Endothelial cell of umbilical vein (primary cell): ENCODE results near the gene TMX1. TPM values are rescaled to one million over a fixed set of nuclear protein-coding genes. Genes with fewer than 3 reads are reported as not detected.

Experiments used
- BruUV-seq: library from RNA; stranded (reverse); fragments of 400-500 nt; replicated peaks from 2 replicates; lab custom pipeline; 2021; lab: Mats Ljungman, UMichigan
- CTCF ChIA-PET: fragments of 300-600, 350-600 bp; sonication (Branson Sonifier 250); formaldehyde crosslinking; loops from one replicate; lab custom pipeline; 2021; ENCODE audit warnings: antibody characterized with exemption, inconsistent platforms; lab: Charles Lee
- POLR2A ChIA-PET: fragments of 300-600, 350-600 bp; sonication (Branson Sonifier 250); formaldehyde crosslinking; loops from one replicate; lab custom pipeline; 2021; ENCODE audit warnings: antibody characterized with exemption, inconsistent platforms; lab: Charles Lee
- DNase-seq: peaks from one replicate; pipeline ENCODE4 v3.0.0-alpha.2; 2011; ENCODE audit warnings: low read depth, low spot score
- FAIRE-seq: peaks from 2 replicates; lab custom pipeline; 2011; peaks lifted over from hg19 to GRCh38; lab: Jason Lieb, UNC
- H2AFZ ChIP-seq: 2 replicates; pipeline ENCODE4 v1.6.0; 2012; ENCODE audit warnings: low read depth, low read length, control low read depth, inconsistent platforms
- H3K27ac ChIP-seq: 2 replicates; pipeline ENCODE4 v1.5.1; 2011; ENCODE audit warnings: low read depth, mild to moderate bottlenecking, control low read depth, low read length, moderate library complexity; ENCODE audit not compliant: insufficient read depth
- H3K27me3 ChIP-seq, 2 experiments: 2 replicates each; pipeline versions ENCODE4 v1.6.0 to v1.6.1; 2011; ENCODE audit warnings: low read length in 2 of 2, mixed read lengths in 1 of 2; ENCODE audit not compliant: control insufficient read depth in 2 of 2, insufficient read depth in 2 of 2
- H3K36me3 ChIP-seq, 2 experiments: 2 replicates in 1 of 2; 3 replicates in 1 of 2; pipeline ENCODE4 v1.5.1; 2011; ENCODE audit warnings: low read length in 2 of 2, mild to moderate bottlenecking in 1 of 2, moderate library complexity in 1 of 2; ENCODE audit not compliant: control insufficient read depth in 2 of 2, insufficient read depth in 2 of 2; ENCODE audit errors: extremely low read depth in 1 of 2
- H3K4me1 ChIP-seq: 3 replicates; pipeline ENCODE4 v1.5.1; 2011; ENCODE audit warnings: mild to moderate bottlenecking, low read length; ENCODE audit not compliant: control insufficient read depth, insufficient read depth; ENCODE audit errors: extremely low read depth
- H3K4me2 ChIP-seq: 2 replicates; pipeline ENCODE4 v1.6.1; 2011; ENCODE audit warnings: low read length, control low read depth, mixed read lengths; ENCODE audit not compliant: insufficient read depth
- H3K4me3 ChIP-seq, 3 experiments: fragments of 200-600 bp in 1 of 3; sonication (generic), shearing (Covaris generic) in 1 of 3; replicated peaks in 1 of 3; 2 replicates each; pipeline ENCODE4 v1.5.1; 2011 to 2016; ENCODE audit warnings: control low read depth in 3 of 3, low read length in 3 of 3, mild to moderate bottlenecking in 2 of 3, inconsistent platforms in 1 of 3, low read depth in 1 of 3, moderate library complexity in 1 of 3; ENCODE audit not compliant: insufficient read depth in 1 of 3
- H3K79me2 ChIP-seq: 2 replicates; pipeline ENCODE4 v1.6.0; 2012; ENCODE audit warnings: low read length, inconsistent platforms; ENCODE audit not compliant: control insufficient read depth, insufficient read depth
- H3K9ac ChIP-seq: replicated peaks from 2 replicates; pipeline ENCODE3; 2011; ENCODE audit warnings: low read length, control low read depth; ENCODE audit not compliant: insufficient read depth; ENCODE audit errors: extremely low read depth
- H3K9me1 ChIP-seq: replicated peaks from 3 replicates; pipeline ENCODE4 v1.6.0; 2011; ENCODE audit warnings: mild to moderate bottlenecking, low read length; ENCODE audit not compliant: control insufficient read depth, insufficient read depth; ENCODE audit errors: extremely low read depth
- H3K9me3 ChIP-seq: replicated peaks from 2 replicates; pipeline ENCODE4 v1.5.1; 2012; ENCODE audit warnings: low read length, inconsistent platforms; ENCODE audit not compliant: control insufficient read depth, insufficient read depth
- H4K20me1 ChIP-seq: replicated peaks from 2 replicates; pipeline ENCODE3; 2011; ENCODE audit warnings: mild to moderate bottlenecking, low read length; ENCODE audit not compliant: control insufficient read depth, insufficient read depth; ENCODE audit errors: extremely low read depth
- CTCF ChIP-seq, 2 donors: IDR thresholded peaks; 1 replicate in 1 of 2; 2 replicates in 1 of 2; pipeline ENCODE4 v1.5.1; 2011; ENCODE audit warnings: low read length in 2 of 2, mild to moderate bottlenecking in 2 of 2, moderate library complexity in 2 of 2, control low read depth in 1 of 2, inconsistent platforms in 1 of 2, low read depth in 1 of 2; ENCODE audit not compliant: insufficient read depth in 1 of 2; ENCODE audit errors: extremely low read depth in 1 of 2
- EZH2 ChIP-seq: IDR thresholded peaks from 2 replicates; pipeline ENCODE4 v1.6.1; 2012; ENCODE audit warnings: borderline replicate concordance, low read depth, mild to moderate bottlenecking, moderate library complexity, low read length, inconsistent platforms; ENCODE audit not compliant: severe bottlenecking
- FOS ChIP-seq: IDR thresholded peaks from 2 replicates; pipeline ENCODE4 v1.6.1; 2011; ENCODE audit warnings: mild to moderate bottlenecking, low read length, moderate library complexity, borderline replicate concordance; ENCODE audit not compliant: insufficient read depth
- GATA2 ChIP-seq: IDR thresholded peaks from 2 replicates; pipeline ENCODE4 v1.7.0; 2011; ENCODE audit warnings: low read depth, mild to moderate bottlenecking, moderate library complexity, mixed read lengths, low read length; ENCODE audit not compliant: insufficient read length, insufficient read depth
- JUN ChIP-seq: IDR thresholded peaks from 2 replicates; pipeline ENCODE4 v1.6.1; 2011; ENCODE audit warnings: borderline replicate concordance, low read depth; ENCODE audit not compliant: insufficient read length, insufficient read depth
- MAX ChIP-seq: IDR thresholded peaks from 2 replicates; pipeline ENCODE4 v1.6.1; 2011; ENCODE audit not compliant: insufficient read depth, insufficient read length
- MYC ChIP-seq: IDR thresholded peaks from one replicate; pipeline ENCODE4 v1.6.1; 2011; ENCODE audit warnings: mild to moderate bottlenecking, low read depth, low read length
- POLR2A ChIP-seq: IDR thresholded peaks from 2 replicates; pipeline ENCODE4 v1.6.1; 2012; ENCODE audit warnings: low read depth, mild to moderate bottlenecking, control low read depth, low read length
- POLR2AphosphoS5 ChIP-seq: IDR thresholded peaks from 2 replicates; pipeline ENCODE4 v1.6.1; 2012; ENCODE audit warnings: low read depth, mild to moderate bottlenecking, control low read depth, low read length, moderate library complexity; ENCODE audit not compliant: insufficient read depth
- dilution Hi-C: fragments of 300-500 bp; cut with MboI; formaldehyde crosslinking; loops from one replicate; pipeline ENCODE4 v1.15.0; 2019; ENCODE audit warnings: low sequenced_read_pairs; ENCODE audit not compliant: extremely low pct_ligation_motif_present
- intact Hi-C: fragments of 100-400 bp; cut with micrococcal nuclease; formaldehyde crosslinking; loops from one replicate; pipeline ENCODE4 v1.10.0; 2022
- polyA plus RNA-seq, 4 experiments: library from polyadenylated mRNA; depleted of rRNA in 3 of 4; stranded (reverse) in 3 of 4; unstranded in 1 of 4; fragments of >200 nt; gene quantifications; 2 replicates each; pipeline versions ENCODE4 v1.2.1 to v1.2.3, GENCODE V29; 2011 to 2012; ENCODE audit warnings: missing spikeins in 1 of 4
- total RNA-seq: library from RNA; stranded (reverse); gene quantifications from 2 replicates; pipeline ENCODE4 v1.2.3, GENCODE V29; 2021

Gene TMX1
- total and polyA plus RNA-seq, 2 donors (not counting 3 experiments of a cell fraction or from before 2014, with no cell fraction given), result 11.4 to 41.9 TPM

- intact Hi-C loops (no loop called here), dilution Hi-C loops (no loop called here)
- Histone ChIP-seq H2AFZ (no peak overlapping the region), H3K36me3 (no peaks in the 10 kb centered on the region), H3K9me3 (no peaks in the 10 kb centered on the region), H4K20me1 (no peaks in the 10 kb centered on the region), H3K9me1 (no peaks in the 10 kb centered on the region), H3K9ac (no peak overlapping the region), H3K4me2 (no peak overlapping the region), H3K4me3 (no peak overlapping the region), H3K27ac (no peak overlapping the region), H3K27me3 (peaks cover 4 to 33% of the 10 kb centered on the region in 2 experiments), H3K79me2 (no peaks in the 10 kb centered on the region), H3K4me1 (no peaks in the 10 kb centered on the region)
- ChIA-PET POLR2A (no interaction called here), CTCF (interaction anchor here (1.7 kb wide), 1 partner anchor 16 kb away, joined by 5 read pairs; no protein-coding TSS in a partner anchor)
- FAIRE-seq (no peak), DNase-seq (no peak)
- TF ChIP-seq GATA2 (no peak), POLR2A (no peak), EZH2 (no peak), CTCF (IDR thresholded peaks at IDR 0.05; ENCODE audit: extremely low read depth in 1 of 2, insufficient read depth in 1 of 2, low read depth in 1 of 2, low read length in 2 of 2) (no peak), POLR2AphosphoS5 (no peak), FOS (no peak), MAX (no peak), JUN (no peak), MYC (no peak)
- BruUV-seq, result no TSS peak
These were observed 37.0 kb upstream of the TMX1 start for GRCh38 chr14:51202914-51203665.
